LNCAP (cell line): ENCODE results near the gene WARS2.

Experiments
- CTCF ChIP-seq: fragments of 450-650 bp; IDR thresholded peaks from 2 replicates; pipeline ENCODE4 v1.5.1; 2017; ENCODE audit warnings: mild to moderate bottlenecking

WARS2 gene

GRCh38 chr1:118987468-118988185 is 152.8 kb downstream of the WARS2 start:
- TF ChIP-seq CTCF: no peak

GRCh38 chr1:118986555-118987467 is 153.6 kb downstream of the WARS2 start:
- no peak for TF ChIP-seq CTCF

GRCh38 chr1:118985640-118986554 is 154.6 kb downstream of the WARS2 start:
- TF ChIP-seq CTCF: no peak

GRCh38 chr1:118984722-118985639 is 155.5 kb downstream of the WARS2 start:
- TF ChIP-seq CTCF: no peak

- no peak for TF ChIP-seq CTCF
Measured at GRCh38 chr1:118984086-118984721, 156.2 kb downstream of the WARS2 start.

GRCh38 chr1:118983558-118984041 is 156.9 kb downstream of the WARS2 start:
- no peak for TF ChIP-seq CTCF
